Endothelial cell of umbilical vein (primary cell): ENCODE data around the gene DCUN1D2. TPM values are rescaled to one million over a fixed set of nuclear protein-coding genes. Genes with fewer than 3 reads are reported as not detected.

Source experiments
- BruUV-seq: library from RNA; stranded (reverse); fragments of 400-500 nt; replicated peaks from 2 replicates; lab custom pipeline; 2021; lab: Mats Ljungman, UMichigan
- CTCF ChIA-PET: fragments of 300-600, 350-600 bp; sonication (Branson Sonifier 250); formaldehyde crosslinking; loops from one replicate; lab custom pipeline; 2021; ENCODE audit warnings: antibody characterized with exemption, inconsistent platforms; lab: Charles Lee
- POLR2A ChIA-PET: fragments of 300-600, 350-600 bp; sonication (Branson Sonifier 250); formaldehyde crosslinking; loops from one replicate; lab custom pipeline; 2021; ENCODE audit warnings: antibody characterized with exemption, inconsistent platforms; lab: Charles Lee
- DNase-seq: peaks from one replicate; pipeline ENCODE4 v3.0.0-alpha.2; 2011; ENCODE audit warnings: low read depth, low spot score
- FAIRE-seq: peaks from 2 replicates; lab custom pipeline; 2011; peaks lifted over from hg19 to GRCh38; lab: Jason Lieb, UNC
- H2AFZ ChIP-seq: 2 replicates; pipeline ENCODE4 v1.6.0; 2012; ENCODE audit warnings: low read depth, low read length, control low read depth, inconsistent platforms
- H3K27ac ChIP-seq: 2 replicates; pipeline ENCODE4 v1.5.1; 2011; ENCODE audit warnings: low read depth, mild to moderate bottlenecking, control low read depth, low read length, moderate library complexity; ENCODE audit not compliant: insufficient read depth
- H3K27me3 ChIP-seq, 2 experiments: 2 replicates each; pipeline versions ENCODE4 v1.6.0 to v1.6.1; 2011; ENCODE audit warnings: low read length in 2 of 2, mixed read lengths in 1 of 2; ENCODE audit not compliant: control insufficient read depth in 2 of 2, insufficient read depth in 2 of 2
- H3K36me3 ChIP-seq, 2 experiments: 2 replicates in 1 of 2; 3 replicates in 1 of 2; pipeline ENCODE4 v1.5.1; 2011; ENCODE audit warnings: low read length in 2 of 2, mild to moderate bottlenecking in 1 of 2, moderate library complexity in 1 of 2; ENCODE audit not compliant: control insufficient read depth in 2 of 2, insufficient read depth in 2 of 2; ENCODE audit errors: extremely low read depth in 1 of 2
- H3K4me1 ChIP-seq: 3 replicates; pipeline ENCODE4 v1.5.1; 2011; ENCODE audit warnings: mild to moderate bottlenecking, low read length; ENCODE audit not compliant: control insufficient read depth, insufficient read depth; ENCODE audit errors: extremely low read depth
- H3K4me2 ChIP-seq: 2 replicates; pipeline ENCODE4 v1.6.1; 2011; ENCODE audit warnings: low read length, control low read depth, mixed read lengths; ENCODE audit not compliant: insufficient read depth
- H3K4me3 ChIP-seq, 3 experiments: fragments of 200-600 bp in 1 of 3; sonication (generic), shearing (Covaris generic) in 1 of 3; replicated peaks in 1 of 3; 2 replicates each; pipeline ENCODE4 v1.5.1; 2011 to 2016; ENCODE audit warnings: control low read depth in 3 of 3, low read length in 3 of 3, mild to moderate bottlenecking in 2 of 3, inconsistent platforms in 1 of 3, low read depth in 1 of 3, moderate library complexity in 1 of 3; ENCODE audit not compliant: insufficient read depth in 1 of 3
- H3K79me2 ChIP-seq: 2 replicates; pipeline ENCODE4 v1.6.0; 2012; ENCODE audit warnings: low read length, inconsistent platforms; ENCODE audit not compliant: control insufficient read depth, insufficient read depth
- H3K9ac ChIP-seq: replicated peaks from 2 replicates; pipeline ENCODE3; 2011; ENCODE audit warnings: low read length, control low read depth; ENCODE audit not compliant: insufficient read depth; ENCODE audit errors: extremely low read depth
- H3K9me1 ChIP-seq: replicated peaks from 3 replicates; pipeline ENCODE4 v1.6.0; 2011; ENCODE audit warnings: mild to moderate bottlenecking, low read length; ENCODE audit not compliant: control insufficient read depth, insufficient read depth; ENCODE audit errors: extremely low read depth
- H3K9me3 ChIP-seq: replicated peaks from 2 replicates; pipeline ENCODE4 v1.5.1; 2012; ENCODE audit warnings: low read length, inconsistent platforms; ENCODE audit not compliant: control insufficient read depth, insufficient read depth
- H4K20me1 ChIP-seq: replicated peaks from 2 replicates; pipeline ENCODE3; 2011; ENCODE audit warnings: mild to moderate bottlenecking, low read length; ENCODE audit not compliant: control insufficient read depth, insufficient read depth; ENCODE audit errors: extremely low read depth
- CTCF ChIP-seq, 2 donors: IDR thresholded peaks; 1 replicate in 1 of 2; 2 replicates in 1 of 2; pipeline ENCODE4 v1.5.1; 2011; ENCODE audit warnings: low read length in 2 of 2, mild to moderate bottlenecking in 2 of 2, moderate library complexity in 2 of 2, control low read depth in 1 of 2, inconsistent platforms in 1 of 2, low read depth in 1 of 2; ENCODE audit not compliant: insufficient read depth in 1 of 2; ENCODE audit errors: extremely low read depth in 1 of 2
- GATA2 ChIP-seq: IDR thresholded peaks from 2 replicates; pipeline ENCODE4 v1.7.0; 2011; ENCODE audit warnings: low read depth, mild to moderate bottlenecking, moderate library complexity, mixed read lengths, low read length; ENCODE audit not compliant: insufficient read length, insufficient read depth
- dilution Hi-C: fragments of 300-500 bp; cut with MboI; formaldehyde crosslinking; loops from one replicate; pipeline ENCODE4 v1.15.0; 2019; ENCODE audit warnings: low sequenced_read_pairs; ENCODE audit not compliant: extremely low pct_ligation_motif_present
- intact Hi-C: fragments of 100-400 bp; cut with micrococcal nuclease; formaldehyde crosslinking; loops from one replicate; pipeline ENCODE4 v1.10.0; 2022
- polyA plus RNA-seq, 4 experiments: library from polyadenylated mRNA; depleted of rRNA in 3 of 4; stranded (reverse) in 3 of 4; unstranded in 1 of 4; fragments of >200 nt; gene quantifications; 2 replicates each; pipeline versions ENCODE4 v1.2.1 to v1.2.3, GENCODE V29; 2011 to 2012; ENCODE audit warnings: missing spikeins in 1 of 4
- total RNA-seq: library from RNA; stranded (reverse); gene quantifications from 2 replicates; pipeline ENCODE4 v1.2.3, GENCODE V29; 2021
- TF ChIP-seq, protein P1 (sequence below): IDR thresholded peaks from 2 replicates; pipeline ENCODE4 v1.6.1; 2011; ENCODE audit not compliant: insufficient read depth, insufficient read length

The DCUN1D2 gene
- total and polyA plus RNA-seq, 2 donors (not counting 3 experiments of a cell fraction or from before 2014, with no cell fraction given), result 10.5 to 24.9 TPM

GRCh38 chr13:113415825-113416224 lies 74.7 kb downstream of the DCUN1D2 start:
- dilution Hi-C loops (no loop called here), intact Hi-C loops (no loop called here)
- Histone ChIP-seq H3K4me2 (no peak overlapping the region), H3K9ac (no peak overlapping the region), H3K27me3 (no peaks in the 10 kb centered on the region), H3K4me1 (no peaks in the 10 kb centered on the region), H2AFZ (no peak overlapping the region), H3K4me3 (no peak overlapping the region), H3K9me1 (no peaks in the 10 kb centered on the region), H3K27ac (no peak overlapping the region), H4K20me1 (no peaks in the 10 kb centered on the region), H3K9me3 (no peaks in the 10 kb centered on the region), H3K79me2 (no peaks in the 10 kb centered on the region), H3K36me3 (no peaks in the 10 kb centered on the region)
- TF ChIP-seq CTCF (IDR thresholded peaks at IDR 0.05; ENCODE audit: extremely low read depth in 1 of 2, insufficient read depth in 1 of 2, low read depth in 1 of 2, low read length in 2 of 2), result no peak
- ChIA-PET CTCF (no interaction called here), POLR2A (no interaction called here)
- no peak for FAIRE-seq
- no peak for DNase-seq
- no TSS peak for BruUV-seq

DNA sequence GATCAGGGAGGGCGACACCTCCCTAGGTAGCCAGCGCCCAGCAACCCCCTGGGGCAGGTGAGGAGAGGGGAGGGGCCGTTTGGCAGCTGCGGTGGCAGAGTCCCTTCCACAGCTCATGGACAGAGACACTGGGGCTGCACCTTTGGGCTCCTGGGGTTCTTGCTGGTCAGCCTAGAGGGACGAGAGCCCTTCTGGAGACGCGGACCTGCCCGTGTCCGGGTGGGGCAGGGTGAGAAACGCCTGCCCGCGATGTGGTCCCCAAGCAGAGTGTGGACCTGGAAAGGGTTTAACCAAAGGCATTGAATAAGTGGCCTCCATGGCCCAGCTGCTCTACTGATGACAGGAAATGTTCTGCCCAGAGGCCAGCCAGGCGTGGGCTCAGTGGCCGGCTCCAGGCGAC lies 75.5 kb downstream of the DCUN1D2 start:
- no peak for FAIRE-seq
- H3K9me3 ChIP-seq, result no peaks in the 10 kb centered on the region
- no peaks in the 10 kb centered on the region for H3K79me2 ChIP-seq
- H4K20me1 ChIP-seq, result no peaks in the 10 kb centered on the region
- no peak overlapping the region for H3K27ac ChIP-seq
- no peak overlapping the region for H2AFZ ChIP-seq
- dilution Hi-C loops, result no loop called here
- POLR2A ChIA-PET, result no interaction called here
- no peaks in the 10 kb centered on the region for H3K36me3 ChIP-seq
- no peaks in the 10 kb centered on the region for H3K27me3 ChIP-seq
- no peak overlapping the region for H3K4me3 ChIP-seq
- DNase-seq, result no peak
- no peak overlapping the region for H3K9ac ChIP-seq
- no TSS peak for BruUV-seq
- H3K9me1 ChIP-seq, result no peaks in the 10 kb centered on the region
- intact Hi-C loops, result no loop called here
- no peak overlapping the region for H3K4me2 ChIP-seq
- H3K4me1 ChIP-seq, result no peaks in the 10 kb centered on the region
- CTCF ChIA-PET, result no interaction called here
- TF ChIP-seq CTCF (IDR thresholded peaks at IDR 0.05; ENCODE audit: extremely low read depth in 1 of 2, insufficient read depth in 1 of 2, low read depth in 1 of 2, low read length in 2 of 2), result no peak
- TF ChIP-seq GATA2, result no peak
- TF ChIP-seq, protein P1, sequence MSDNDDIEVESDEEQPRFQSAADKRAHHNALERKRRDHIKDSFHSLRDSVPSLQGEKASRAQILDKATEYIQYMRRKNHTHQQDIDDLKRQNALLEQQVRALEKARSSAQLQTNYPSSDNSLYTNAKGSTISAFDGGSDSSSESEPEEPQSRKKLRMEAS, result no peak
